Stomach (tissue), 9 donors: ENCODE results near the gene CASQ1. TPM values are rescaled to one million over a fixed set of nuclear protein-coding genes. Genes with fewer than 3 reads are reported as not detected.

Source experiments
- DNase-seq, 2 donors: peaks; one replicate each; pipeline versions ENCODE4 v3.0.0 to v3.0.0-alpha.2; 2013 to 2019
- H3K27ac ChIP-seq, 5 donors: fragments of 200-600 bp in 4 of 5; sonication (generic) in 4 of 5; one replicate each; pipeline ENCODE4 v1.5.1; 2013 to 2019; ENCODE audit warnings: mild to moderate bottlenecking in 1 of 5, moderate library complexity in 1 of 5
- H3K27me3 ChIP-seq, 3 donors: fragments of 200-600 bp; sonication (generic); one replicate each; pipeline ENCODE4 v1.5.1; 2017 to 2019; ENCODE audit warnings: mixed run types in 1 of 3
- H3K36me3 ChIP-seq, 4 donors: fragments of 200-600 bp; sonication (generic); 1 replicate in 3 of 4; 2 replicates in 1 of 4; pipeline ENCODE4 v1.5.1; 2016 to 2019
- H3K4me1 ChIP-seq, 4 donors: fragments of 200-600 bp; sonication (generic); one replicate each; pipeline ENCODE4 v1.5.1; 2016 to 2019
- H3K4me3 ChIP-seq, 4 donors: fragments of 200-600 bp; sonication (generic) in 3 of 4; one replicate each; pipeline ENCODE4 v1.5.1; 2016 to 2019; ENCODE audit warnings: mild to moderate bottlenecking in 1 of 4
- H3K9me3 ChIP-seq, 4 donors: fragments of 200-600 bp; sonication (generic); one replicate each; pipeline ENCODE4 v1.5.1; 2016 to 2019
- CTCF ChIP-seq, 7 experiments: fragments of 450-650 bp in 4 of 7; fragments of 200-600 bp in 3 of 7; sonication (generic) in 3 of 7; IDR thresholded peaks; one replicate each; pipeline ENCODE4 v1.5.1; 2016 to 2019; ENCODE audit warnings: antibody characterized with exemption in 7 of 7, control low read depth in 2 of 7, mild to moderate bottlenecking in 1 of 7
- EP300 ChIP-seq: sonication (generic); formaldehyde crosslinking; IDR thresholded peaks from one replicate; pipeline ENCODE4 v1.6.1; 2017; ENCODE audit warnings: antibody characterized with exemption
- POLR2A ChIP-seq, 4 donors: fragments of 450-650 bp; IDR thresholded peaks; one replicate each; pipeline ENCODE4 v1.6.1; 2016; ENCODE audit warnings: antibody characterized with exemption in 4 of 4, control low read depth in 2 of 4, mild to moderate bottlenecking in 1 of 4, moderate library complexity in 1 of 4
- POLR2AphosphoS5 ChIP-seq, 3 donors: sonication (generic); formaldehyde crosslinking; IDR thresholded peaks; one replicate each; pipeline ENCODE4 v1.6.1; 2016; ENCODE audit warnings: antibody characterized with exemption in 3 of 3
- WGBS, 5 donors: extraction: QIAGEN DNeasy Blood & Tissue Kit in 3 of 5; methylation state at CpG; one replicate each; pipeline versions ENCODE4 v1.1.5 to v1.1.7; 2013 to 2018; 5-methylcytosine and 5-hydroxymethylcytosine counted together
- intact Hi-C: fragments of 100-400 bp; cut with DNase I; formaldehyde crosslinking; loops from one replicate; pipeline ENCODE4 v1.15.1; 2023; ENCODE audit warnings: low total_unique reads
- polyA plus RNA-seq, 3 donors: library from polyadenylated mRNA; stranded (reverse); fragments of 200-250 nt; gene quantifications; one replicate each; pipeline ENCODE4 v1.2.3, GENCODE V29; 2013
- total RNA-seq, 5 donors: library from RNA; depleted of rRNA; stranded (reverse); fragments of >200 nt; gene quantifications; one replicate each; pipeline versions ENCODE4 v1.1.0 to v1.2.3, GENCODE V29; 2014 to 2016
- donor health status: healthy with polysubstance abuse.
- donor health status: Bipolar disorder and iron deficiency.
- donor health status: healthy.

The CASQ1 gene
- total and polyA plus RNA-seq, 8 donors, result 0.48 to 0.61 (median 0.55) TPM; not detected in 5

GRCh38 chr1:160158534-160158933 is 31.8 kb upstream of the CASQ1 start:
- Histone ChIP-seq H3K27ac (no peak overlapping the region), H3K27me3 (no peaks in the 10 kb centered on the region), H3K4me3 (no peak overlapping the region), H3K9me3 (no peaks in the 10 kb centered on the region), H3K36me3 (no peaks in the 10 kb centered on the region), H3K4me1 (peaks cover 0 to 6% (median 0%) of the 10 kb centered on the region in 4 donors)
- intact Hi-C loops, result no loop called here
- WGBS, 5 donors, result 79 to 88% (median 87%) methylated on average over 4 of the region's 4 CpGs
- DNase-seq, result no peak
- TF ChIP-seq POLR2AphosphoS5 (IDR thresholded peaks at IDR 0.05), result no peak
- no peak for TF ChIP-seq POLR2A (IDR thresholded peaks at IDR 0.05)
- no peak for TF ChIP-seq CTCF (IDR thresholded peaks at IDR 0.05)
- no peak for TF ChIP-seq EP300

DNA sequence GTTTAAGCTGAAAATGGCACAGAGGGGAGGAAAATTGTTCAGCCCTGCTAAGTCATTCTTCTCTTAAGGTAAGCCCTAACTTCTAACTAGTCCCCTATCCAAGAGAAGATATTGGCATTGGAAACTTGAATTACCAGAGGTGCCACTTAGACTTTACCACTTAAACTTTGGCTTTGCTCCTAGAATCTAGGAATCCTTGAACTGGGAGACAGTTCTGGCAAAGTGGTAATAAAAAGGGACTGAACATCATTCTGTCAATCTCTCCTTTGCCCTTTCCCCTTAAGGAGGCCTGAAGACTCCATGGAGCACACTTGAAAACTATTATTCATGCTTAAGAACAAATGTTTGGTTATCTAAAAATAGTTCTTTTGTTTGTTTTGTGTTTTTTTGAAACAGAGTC is 30.5 kb upstream of the CASQ1 start:
- Histone ChIP-seq H3K36me3 (no peaks in the 10 kb centered on the region), H3K9me3 (no peaks in the 10 kb centered on the region), H3K27me3 (no peaks in the 10 kb centered on the region), H3K27ac (no peak overlapping the region), H3K4me3 (no peak overlapping the region), H3K4me1 (peaks cover 0 to 6% (median 0%) of the 10 kb centered on the region in 4 donors)
- no peak for DNase-seq
- intact Hi-C loops, result no loop called here
- no peak for TF ChIP-seq EP300
- no peak for TF ChIP-seq CTCF (IDR thresholded peaks at IDR 0.05)
- TF ChIP-seq POLR2A (IDR thresholded peaks at IDR 0.05), result no peak
- no peak for TF ChIP-seq POLR2AphosphoS5 (IDR thresholded peaks at IDR 0.05)

GRCh38 chr1:160161965-160162705 is 28.2 kb upstream of the CASQ1 start:
- Histone ChIP-seq H3K9me3 (no peaks in the 10 kb centered on the region), H3K4me1 (peaks cover 0 to 6% (median 0%) of the 10 kb centered on the region in 4 donors), H3K4me3 (no peak overlapping the region), H3K27me3 (peaks cover 0 to 9% (median 0%) of the 10 kb centered on the region in 3 donors), H3K36me3 (no peaks in the 10 kb centered on the region), H3K27ac (no peak overlapping the region)
- no peak for TF ChIP-seq POLR2A (IDR thresholded peaks at IDR 0.05)
- no peak for TF ChIP-seq EP300
- TF ChIP-seq POLR2AphosphoS5 (IDR thresholded peaks at IDR 0.05), result no peak
- peak in 2 of 7 experiments; percentile 15 to 25 for TF ChIP-seq CTCF (IDR thresholded peaks at IDR 0.05)
- intact Hi-C loops, result no loop called here
- peak in 1 of 2 donors; percentile 37 for DNase-seq
- 50 to 64% (median 63%) methylated on average over 6 of the region's 6 CpGs for WGBS, 5 donors

DNA sequence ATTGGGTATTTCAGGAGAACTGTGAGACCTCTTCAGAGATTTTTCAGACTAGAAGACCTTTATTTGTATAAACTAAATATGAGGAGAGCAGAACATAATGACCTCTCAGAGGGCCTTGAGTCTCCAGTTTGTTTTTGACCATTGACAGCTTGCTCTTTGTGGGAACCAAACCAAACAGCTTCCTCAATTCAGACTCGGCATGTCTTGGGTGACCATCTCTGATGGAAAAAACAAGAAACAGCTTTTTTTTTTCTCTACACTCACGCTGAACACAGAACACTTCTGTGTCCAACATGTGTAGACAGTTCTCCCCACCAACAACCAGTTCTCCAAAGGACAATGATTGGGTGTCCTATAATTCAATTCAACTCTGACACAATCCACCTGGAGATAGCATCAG is 27.4 kb upstream of the CASQ1 start:
- Histone ChIP-seq H3K27ac (no peak overlapping the region), H3K4me3 (no peak overlapping the region), H3K27me3 (peaks cover 0 to 13% (median 0%) of the 10 kb centered on the region in 3 donors), H3K9me3 (no peaks in the 10 kb centered on the region), H3K4me1 (peaks cover 0 to 6% (median 0%) of the 10 kb centered on the region in 4 donors), H3K36me3 (no peaks in the 10 kb centered on the region)
- 76 to 86% (median 82%) methylated on average over 2 of the region's 2 CpGs for WGBS, 5 donors
- no peak for DNase-seq
- intact Hi-C loops, result no loop called here
- no peak for TF ChIP-seq POLR2AphosphoS5 (IDR thresholded peaks at IDR 0.05)
- no peak for TF ChIP-seq EP300
- no peak for TF ChIP-seq CTCF (IDR thresholded peaks at IDR 0.05)
- TF ChIP-seq POLR2A (IDR thresholded peaks at IDR 0.05), result no peak
